H9 (cell line): ENCODE results near the gene TMEM254. TPM values are rescaled to one million over a fixed set of nuclear protein-coding genes. Genes with fewer than 3 reads are reported as not detected.
A peak's percentile ranks its signal among the peaks of the same experiment; 100 is the strongest.

Experiments
- DNase-seq: peaks from one replicate; pipeline ENCODE4 v3.0.0-alpha.2; 2017
- H2AFZ ChIP-seq: one replicate; pipeline ENCODE4 v1.6.1; 2013; ENCODE audit warnings: mild to moderate bottlenecking, low read length, control low read depth, moderate library complexity
- H2AK5ac ChIP-seq: 2 replicates; pipeline ENCODE4 v1.6.1; 2013; ENCODE audit warnings: low read length, control low read depth, mixed read lengths; ENCODE audit not compliant: insufficient read length
- H2BK120ac ChIP-seq: one replicate; pipeline ENCODE4 v1.6.1; 2013; ENCODE audit warnings: low read depth, mild to moderate bottlenecking, low read length, control low read depth, inconsistent platforms; ENCODE audit not compliant: poor library complexity, severe bottlenecking
- H2BK12ac ChIP-seq: 2 replicates; pipeline ENCODE4 v1.6.1; 2013; ENCODE audit warnings: low read length, control low read depth, mixed read lengths, low read depth; ENCODE audit not compliant: insufficient read length
- H2BK15ac ChIP-seq: 2 replicates; pipeline ENCODE4 v1.6.1; 2013; ENCODE audit warnings: low read depth, low read length, control low read depth
- H2BK20ac ChIP-seq: one replicate; pipeline ENCODE4 v1.6.1; 2013; ENCODE audit warnings: low read depth, mild to moderate bottlenecking, low read length, control low read depth, inconsistent platforms; ENCODE audit not compliant: poor library complexity, severe bottlenecking
- H2BK5ac ChIP-seq: 2 replicates; pipeline ENCODE4 v1.6.1; 2013; ENCODE audit warnings: low read length, control low read depth, mixed read lengths; ENCODE audit not compliant: insufficient read length
- H3K14ac ChIP-seq: 2 replicates; pipeline ENCODE4 v1.6.1; 2013; ENCODE audit warnings: low read length, control low read depth; ENCODE audit not compliant: insufficient read depth
- H3K18ac ChIP-seq: 2 replicates; pipeline ENCODE4 v1.6.1; 2013; ENCODE audit warnings: low read depth, mild to moderate bottlenecking, mixed read lengths, low read length, control low read depth; ENCODE audit not compliant: insufficient read length
- H3K23ac ChIP-seq: 2 replicates; pipeline ENCODE4 v1.6.1; 2013; ENCODE audit warnings: low read length, control low read depth, mixed read lengths, low read depth; ENCODE audit not compliant: insufficient read length
- H3K23me2 ChIP-seq: 2 replicates; pipeline ENCODE4 v1.6.1; 2013; ENCODE audit warnings: low read depth, mild to moderate bottlenecking, mixed read lengths, low read length, control low read depth; ENCODE audit not compliant: insufficient read length, poor library complexity, severe bottlenecking
- H3K27ac ChIP-seq: 2 replicates; pipeline ENCODE4 v1.5.1; 2013; ENCODE audit warnings: low read length, control low read depth, mixed read lengths, low read depth; ENCODE audit not compliant: insufficient read length
- H3K27me3 ChIP-seq: 2 replicates; pipeline ENCODE4 v1.6.1; 2013; ENCODE audit warnings: low read length, control low read depth, inconsistent platforms; ENCODE audit not compliant: insufficient read depth
- H3K4ac ChIP-seq: 2 replicates; pipeline ENCODE4 v1.6.1; 2013; ENCODE audit warnings: low read depth, mild to moderate bottlenecking, control low read depth, inconsistent platforms, low read length, moderate library complexity
- H3K4me1 ChIP-seq: 2 replicates; pipeline ENCODE4 v1.6.1; 2013; ENCODE audit warnings: low read length, control low read depth, inconsistent platforms; ENCODE audit not compliant: insufficient read depth
- H3K4me2 ChIP-seq: 2 replicates; pipeline ENCODE4 v1.6.1; 2013; ENCODE audit warnings: low read length, control low read depth, mixed read lengths; ENCODE audit not compliant: insufficient read length, insufficient read depth
- H3K56ac ChIP-seq: 2 replicates; pipeline ENCODE4 v1.6.1; 2013; ENCODE audit warnings: low read depth, mild to moderate bottlenecking, mixed read lengths, low read length, control low read depth; ENCODE audit not compliant: insufficient read length
- H3K79me1 ChIP-seq: 2 replicates; pipeline ENCODE4 v1.6.1; 2013; ENCODE audit warnings: low read depth, mild to moderate bottlenecking, moderate library complexity, low read length, control low read depth, inconsistent platforms; ENCODE audit not compliant: insufficient read depth, poor library complexity, severe bottlenecking
- H3K79me2 ChIP-seq: 2 replicates; pipeline ENCODE4 v1.6.1; 2013; ENCODE audit warnings: low read length, control low read depth, inconsistent platforms; ENCODE audit not compliant: insufficient read depth
- H3K9ac ChIP-seq: 2 replicates; pipeline ENCODE4 v1.6.1; 2013; ENCODE audit warnings: low read length, control low read depth, mixed read lengths; ENCODE audit not compliant: insufficient read length; ENCODE audit errors: extremely low read depth
- H3K9me3 ChIP-seq: one replicate; pipeline ENCODE4 v1.6.1; 2013; ENCODE audit warnings: low read depth, low read length, inconsistent platforms; ENCODE audit not compliant: control insufficient read depth
- H3T11ph ChIP-seq: one replicate; pipeline ENCODE4 v1.6.1; 2013; ENCODE audit warnings: mild to moderate bottlenecking, low read length, control low read depth, inconsistent platforms
- H4K20me1 ChIP-seq: one replicate; pipeline ENCODE4 v1.6.1; 2013; ENCODE audit not compliant: control insufficient read depth, insufficient read length, insufficient read depth
- H4K5ac ChIP-seq: 2 replicates; pipeline ENCODE4 v1.6.1; 2013; ENCODE audit warnings: low read depth, mild to moderate bottlenecking, mixed read lengths, low read length, control low read depth; ENCODE audit not compliant: insufficient read length
- H4K8ac ChIP-seq: replicated peaks from 2 replicates; pipeline ENCODE4 v1.6.1; 2013; ENCODE audit warnings: low read length, control low read depth, mixed read lengths, low read depth; ENCODE audit not compliant: insufficient read length
- H4K91ac ChIP-seq: 2 replicates; pipeline ENCODE4 v1.6.1; 2013; ENCODE audit warnings: low read depth, mild to moderate bottlenecking, moderate library complexity, mixed read lengths, low read length, control low read depth; ENCODE audit not compliant: insufficient read length
- H3K27ac Mint-ChIP-seq, 3 experiments: 2 replicates in 2 of 3; 3 replicates in 1 of 3; pipeline ENCODE4 v1.8.0; 2020 to 2021; ENCODE audit warnings: mixed read lengths in 3 of 3, mild to moderate bottlenecking in 1 of 3, moderate library complexity in 1 of 3
- H3K27me3 Mint-ChIP-seq: 2 replicates; pipeline ENCODE4 v1.8.0; 2021; ENCODE audit warnings: low read depth, mild to moderate bottlenecking, moderate library complexity, mixed read lengths
- H3K36me3 Mint-ChIP-seq, 3 experiments: 2 replicates in 2 of 3; 3 replicates in 1 of 3; pipeline ENCODE4 v1.8.0; 2020 to 2021; ENCODE audit warnings: low read depth in 3 of 3, mixed read lengths in 3 of 3; ENCODE audit not compliant: insufficient read depth in 1 of 3
- H3K4me1 Mint-ChIP-seq, 2 experiments: 2 replicates each; pipeline ENCODE4 v1.8.0; 2020; ENCODE audit warnings: mixed read lengths in 2 of 2
- H3K4me3 Mint-ChIP-seq, 2 experiments: 2 replicates in 1 of 2; 3 replicates in 1 of 2; pipeline ENCODE4 v1.8.0; 2020 to 2021; ENCODE audit warnings: mild to moderate bottlenecking in 2 of 2, mixed read lengths in 2 of 2, moderate library complexity in 1 of 2
- H3K9me3 Mint-ChIP-seq, 2 experiments: 2 replicates in 1 of 2; 3 replicates in 1 of 2; pipeline ENCODE4 v1.8.0; 2020; ENCODE audit warnings: mild to moderate bottlenecking in 2 of 2, mixed read lengths in 2 of 2, moderate library complexity in 1 of 2
- WGBS: extraction: QIAGEN DNeasy Blood & Tissue Kit; methylation state at CpG from one replicate; pipeline ENCODE4 v1.1.7; 2013; ENCODE audit warnings: missing lambda C conversion rate, low lambda C conversion rate, mixed read lengths; ENCODE audit not compliant: insufficient read length; ENCODE audit errors: extremely low coverage; 5-methylcytosine and 5-hydroxymethylcytosine counted together
- total RNA-seq: library from RNA; stranded (reverse); gene quantifications from 2 replicates; pipeline ENCODE4 v1.2.1, GENCODE V29; 2021
- TF ChIP-seq, protein P1 (sequence below): fragments of 200-600 bp; sonication (generic); conservative IDR thresholded peaks from 3 replicates; pipeline ENCODE4 v1.8.0; 2021; ENCODE audit warnings: antibody characterized with exemption, mild to moderate bottlenecking

Gene TMEM254
- total RNA-seq, 1 experiment from 2014 or later: 20.3 TPM

DNA sequence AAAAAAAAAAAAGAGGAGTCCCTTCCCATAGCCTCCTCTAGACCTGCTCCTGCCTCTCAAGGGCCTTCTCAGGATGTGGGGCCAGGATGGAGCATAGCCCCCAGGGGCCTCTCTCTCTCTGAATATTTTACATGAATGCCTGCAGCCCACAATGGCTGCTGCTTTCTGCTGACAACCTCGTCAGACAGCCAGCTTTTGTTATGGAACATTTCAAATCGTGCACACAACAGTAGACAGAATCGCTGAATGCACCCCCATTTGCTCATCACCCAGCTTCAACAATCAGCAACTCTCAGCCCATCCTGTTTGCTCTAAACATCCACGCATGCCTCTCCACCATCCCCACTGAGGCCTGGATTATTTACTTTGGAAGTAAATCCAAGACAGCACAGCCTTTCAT is 59.5 kb downstream of the TMEM254 start:
- Mint-ChIP-seq H3K4me1 (peaks cover 17 to 23% of the 10 kb centered on the region in 2 experiments), H3K27ac (no peak overlapping the region), H3K36me3 (no peaks in the 10 kb centered on the region; a peak in 2 of 7 replicates), H3K9me3 (peaks cover 0 to 3% of the 10 kb centered on the region in 2 experiments; a peak in 2 of 5 replicates), H3K27me3 (peaks cover 19% of the 10 kb centered on the region), H3K4me3 (peak overlapping the region in 1 of 2 experiments; percentile 50; a peak in 2 of 5 replicates)
- H2BK20ac ChIP-seq: no peak overlapping the region
- H2BK12ac ChIP-seq: no peak overlapping the region
- H3K79me2 ChIP-seq: no peaks in the 10 kb centered on the region
- no peak overlapping the region for H3K4ac ChIP-seq
- no peak overlapping the region for H3T11ph ChIP-seq
- H2BK5ac ChIP-seq: no peak overlapping the region
- no peak overlapping the region for H2AK5ac ChIP-seq
- H2BK120ac ChIP-seq: no peak overlapping the region
- H4K20me1 ChIP-seq: no peaks in the 10 kb centered on the region
- H4K8ac ChIP-seq: no peak overlapping the region
- DNase-seq: no peak
- H3K27ac ChIP-seq: no peak overlapping the region
- no peak overlapping the region for H3K23ac ChIP-seq
- H3K56ac ChIP-seq: no peak overlapping the region
- H3K9ac ChIP-seq: no peak overlapping the region
- no peaks in the 10 kb centered on the region for H3K23me2 ChIP-seq
- H3K27me3 ChIP-seq: no peaks in the 10 kb centered on the region; the same call in 1 of the 2 replicates
- TF ChIP-seq, protein P1, sequence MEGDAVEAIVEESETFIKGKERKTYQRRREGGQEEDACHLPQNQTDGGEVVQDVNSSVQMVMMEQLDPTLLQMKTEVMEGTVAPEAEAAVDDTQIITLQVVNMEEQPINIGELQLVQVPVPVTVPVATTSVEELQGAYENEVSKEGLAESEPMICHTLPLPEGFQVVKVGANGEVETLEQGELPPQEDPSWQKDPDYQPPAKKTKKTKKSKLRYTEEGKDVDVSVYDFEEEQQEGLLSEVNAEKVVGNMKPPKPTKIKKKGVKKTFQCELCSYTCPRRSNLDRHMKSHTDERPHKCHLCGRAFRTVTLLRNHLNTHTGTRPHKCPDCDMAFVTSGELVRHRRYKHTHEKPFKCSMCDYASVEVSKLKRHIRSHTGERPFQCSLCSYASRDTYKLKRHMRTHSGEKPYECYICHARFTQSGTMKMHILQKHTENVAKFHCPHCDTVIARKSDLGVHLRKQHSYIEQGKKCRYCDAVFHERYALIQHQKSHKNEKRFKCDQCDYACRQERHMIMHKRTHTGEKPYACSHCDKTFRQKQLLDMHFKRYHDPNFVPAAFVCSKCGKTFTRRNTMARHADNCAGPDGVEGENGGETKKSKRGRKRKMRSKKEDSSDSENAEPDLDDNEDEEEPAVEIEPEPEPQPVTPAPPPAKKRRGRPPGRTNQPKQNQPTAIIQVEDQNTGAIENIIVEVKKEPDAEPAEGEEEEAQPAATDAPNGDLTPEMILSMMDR: no peak
- H4K5ac ChIP-seq: no peak overlapping the region
- no peaks in the 10 kb centered on the region for H3K79me1 ChIP-seq
- no peak overlapping the region for H3K14ac ChIP-seq
- no peaks in the 10 kb centered on the region for H3K4me1 ChIP-seq
- no peak overlapping the region for H2BK15ac ChIP-seq
- no peaks in the 10 kb centered on the region for H3K9me3 ChIP-seq
- H3K4me2 ChIP-seq: no peak overlapping the region
- H2AFZ ChIP-seq: no peak overlapping the region
- no CpG with 5 or more reads among the region's 4 CpGs for WGBS
- no peak overlapping the region for H4K91ac ChIP-seq
- no peak overlapping the region for H3K18ac ChIP-seq
